TTC549 (cell line): ENCODE data around the gene PTPRF.
"Not testable (repeated sequence)": the region's sequence is repeated elsewhere in the genome, so short reads cannot be mapped to it uniquely, and the experiment has no call there.

Experiments
- FAIRE-seq: peaks from 2 replicates; lab custom pipeline; 2012; peaks lifted over from hg19 to GRCh38; lab: Jason Lieb, UNC

The PTPRF gene

DNA sequence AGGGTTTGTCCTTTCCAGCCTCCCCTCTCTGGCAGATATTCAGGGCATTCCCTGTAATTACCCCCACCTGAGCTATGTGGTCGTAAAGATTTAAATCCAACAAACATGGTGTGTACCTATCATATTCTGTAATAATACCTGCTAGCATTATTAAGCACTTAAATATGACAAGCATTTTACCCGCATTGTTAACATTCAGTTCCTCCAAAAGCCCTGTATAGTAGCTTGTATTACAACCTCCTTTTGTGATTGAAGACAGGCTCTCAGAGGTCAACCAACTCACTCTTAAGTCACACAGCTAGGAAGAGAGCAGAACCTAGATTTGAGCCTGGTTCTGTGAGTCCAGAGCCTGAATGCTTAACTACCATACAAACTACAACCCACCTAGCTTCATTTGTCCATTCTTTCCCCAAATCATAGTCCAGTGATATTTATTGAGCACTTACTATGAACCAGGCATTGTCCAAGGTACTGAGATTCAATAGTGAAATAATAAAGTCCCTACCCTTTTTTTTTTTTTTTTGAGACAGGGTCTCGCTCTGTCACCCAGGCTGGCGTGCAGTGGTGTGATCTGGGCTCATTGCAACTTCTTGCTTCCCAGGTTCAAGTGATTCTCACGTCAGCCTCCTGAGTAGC lies 105.4 kb downstream of the PTPRF start:
- FAIRE-seq, result no peak

DNA sequence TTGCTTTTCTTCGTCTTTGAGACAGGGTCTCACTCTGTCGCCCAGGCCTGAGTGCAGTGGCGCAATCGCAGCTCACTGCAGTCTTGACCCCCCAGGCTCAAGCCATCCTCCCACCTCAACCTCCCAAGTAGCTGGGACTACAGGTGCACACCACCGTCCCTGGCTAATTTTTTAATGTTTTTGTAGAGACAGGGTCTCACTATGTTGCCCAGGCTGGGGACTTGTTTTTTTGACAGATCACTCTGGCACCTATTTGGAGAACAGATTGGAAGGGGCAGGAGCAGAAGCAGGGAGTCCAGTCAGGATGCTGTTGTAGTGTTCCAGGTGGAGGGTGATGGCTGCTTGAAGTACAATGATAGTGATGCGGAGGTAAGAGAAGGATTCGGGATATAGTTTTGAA lies 106.6 kb downstream of the PTPRF start:
- no peak for FAIRE-seq

DNA sequence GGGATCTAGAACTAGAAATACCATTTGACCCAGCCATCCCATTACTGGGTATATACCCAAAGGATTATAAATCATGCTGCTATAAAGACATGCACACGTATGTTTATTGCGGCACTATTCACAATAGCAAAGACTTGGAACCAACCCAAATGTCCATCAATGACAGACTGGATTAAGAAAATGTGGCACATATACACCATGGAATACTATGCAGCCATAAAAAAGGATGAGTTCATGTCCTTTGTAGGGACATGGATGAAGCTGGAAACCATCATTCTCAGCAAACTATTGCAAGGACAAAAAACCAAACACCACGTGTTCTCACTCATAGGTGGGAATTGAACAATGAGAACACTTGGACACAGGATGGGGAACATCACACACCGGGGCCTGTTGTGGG lies 107.7 kb downstream of the PTPRF start:
- FAIRE-seq, result not testable (repeated sequence)

DNA sequence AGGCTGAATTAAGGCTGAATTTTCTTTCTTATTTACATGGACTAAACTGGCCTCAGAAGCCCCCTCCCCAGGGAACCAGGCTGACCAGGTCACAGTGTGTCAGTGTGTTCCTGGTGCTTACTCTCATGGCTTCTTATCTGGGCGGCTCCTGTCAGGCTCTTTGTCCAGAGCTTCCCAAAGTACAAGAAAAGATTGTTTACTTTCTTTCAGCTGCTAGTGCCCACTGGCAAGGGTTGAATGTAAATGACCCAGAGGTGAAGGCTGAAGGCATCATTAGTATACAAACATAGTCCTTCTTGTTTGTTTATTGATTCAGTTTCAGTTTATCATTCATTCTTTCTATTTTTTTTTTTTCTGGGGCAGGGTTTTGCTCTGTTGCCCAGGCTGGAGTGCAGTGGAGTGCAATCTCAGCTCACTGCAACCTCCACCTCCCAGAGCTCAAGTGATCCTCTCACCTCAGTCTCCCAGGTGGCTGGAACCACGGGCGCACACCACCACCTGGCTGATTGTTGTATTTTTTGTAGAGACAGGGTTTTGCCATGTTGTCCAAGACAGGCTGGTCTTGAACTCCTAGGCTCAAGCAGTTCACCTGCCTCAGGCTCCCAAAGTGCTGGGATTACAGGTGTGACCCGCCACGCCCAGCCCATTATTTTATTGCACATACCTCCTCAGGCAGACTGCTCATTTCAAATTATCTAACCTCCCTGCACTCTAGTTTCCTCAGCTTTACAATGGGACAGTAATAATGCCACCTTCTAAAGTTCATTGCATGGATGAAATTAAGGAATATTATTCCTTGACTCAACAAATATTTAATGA lies 109.5 kb downstream of the PTPRF start:
- no peak for FAIRE-seq

DNA sequence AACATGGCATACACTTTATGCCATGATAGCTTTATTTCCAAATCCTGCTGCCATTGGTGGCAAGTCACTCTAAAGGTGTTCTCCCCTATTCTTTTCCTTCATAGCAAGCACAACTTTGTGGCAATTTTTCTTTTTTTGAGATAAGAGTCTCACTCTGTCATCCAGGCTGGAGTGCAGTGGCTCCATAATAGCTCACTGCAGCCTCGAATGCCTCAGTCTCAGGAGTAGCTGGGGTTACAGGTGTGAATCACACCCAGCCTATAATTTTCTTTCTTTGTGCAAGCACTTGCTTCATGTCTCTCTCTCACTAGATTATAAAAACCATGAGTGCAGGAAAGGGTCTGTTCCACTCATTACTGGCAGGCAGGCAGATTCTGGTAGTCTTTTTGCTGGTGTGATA lies 113.9 kb downstream of the PTPRF start:
- FAIRE-seq, result no peak

DNA sequence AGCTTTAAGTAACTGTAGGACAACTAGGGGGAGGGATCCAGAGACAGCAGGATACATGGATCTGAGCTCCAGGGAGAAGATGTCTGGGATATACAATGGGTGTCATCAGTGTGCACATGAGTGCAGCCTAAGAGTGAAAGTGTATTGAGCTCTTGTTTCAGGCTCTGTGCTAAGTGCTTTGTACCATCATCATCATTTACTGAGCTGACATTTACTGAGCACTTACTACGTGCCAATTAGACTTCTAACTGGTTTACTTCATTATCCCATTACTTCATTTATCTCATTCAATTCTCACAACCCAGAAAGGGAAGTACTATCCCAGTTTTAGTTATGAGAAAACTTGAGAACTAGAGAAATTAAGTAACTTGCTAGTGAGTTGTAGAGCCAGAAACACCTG lies 114.8 kb downstream of the PTPRF start:
- no peak for FAIRE-seq

DNA sequence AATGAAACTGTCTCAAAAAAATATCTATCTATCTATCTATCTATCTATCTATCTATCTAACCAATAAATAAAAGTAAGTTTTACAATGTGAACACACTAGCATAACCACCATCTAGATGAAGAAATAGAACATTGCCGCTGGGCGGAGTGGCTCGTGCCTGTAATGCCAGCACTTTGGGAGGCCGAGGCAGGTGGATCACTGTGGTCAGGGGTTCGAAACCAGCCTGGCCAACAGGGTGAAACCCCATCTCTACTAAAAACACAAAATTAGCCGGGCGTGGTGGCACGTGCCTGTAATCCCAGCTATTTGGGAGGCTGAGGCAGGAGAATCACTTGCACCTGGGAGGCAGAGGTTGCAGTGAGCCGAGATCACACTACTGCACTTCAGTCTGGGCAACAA lies 116.6 kb downstream of the PTPRF start:
- FAIRE-seq, result not testable (repeated sequence)

DNA sequence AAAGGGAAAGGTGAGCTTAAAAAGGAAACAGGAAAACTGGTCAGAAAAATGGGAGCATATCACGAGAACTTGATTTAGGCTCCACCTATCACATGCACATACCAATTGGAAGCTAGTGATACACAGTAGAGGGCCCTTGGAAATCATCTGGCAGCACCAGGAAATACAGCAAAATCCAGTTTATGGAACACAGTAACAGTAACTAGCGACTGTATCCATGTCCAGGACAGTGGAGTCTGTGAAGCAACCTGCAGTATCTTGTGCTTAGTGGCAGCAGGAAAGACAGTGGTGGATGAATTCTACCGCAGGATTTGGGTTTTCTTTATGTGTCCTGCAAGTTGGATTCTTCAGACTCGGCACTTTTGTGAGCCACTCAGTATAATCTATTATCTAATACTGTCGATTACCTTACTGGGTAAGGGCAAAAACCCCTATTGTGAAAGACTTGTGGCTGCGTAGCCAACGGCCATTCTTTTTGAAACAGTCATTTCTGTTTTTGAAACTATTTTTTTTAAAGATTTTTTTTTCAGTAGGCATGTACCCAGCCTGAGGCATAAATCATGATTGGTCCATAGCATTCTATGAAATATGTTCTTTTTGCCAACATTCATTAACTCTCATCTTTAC lies 117.7 kb downstream of the PTPRF start:
- FAIRE-seq, result no peak

DNA sequence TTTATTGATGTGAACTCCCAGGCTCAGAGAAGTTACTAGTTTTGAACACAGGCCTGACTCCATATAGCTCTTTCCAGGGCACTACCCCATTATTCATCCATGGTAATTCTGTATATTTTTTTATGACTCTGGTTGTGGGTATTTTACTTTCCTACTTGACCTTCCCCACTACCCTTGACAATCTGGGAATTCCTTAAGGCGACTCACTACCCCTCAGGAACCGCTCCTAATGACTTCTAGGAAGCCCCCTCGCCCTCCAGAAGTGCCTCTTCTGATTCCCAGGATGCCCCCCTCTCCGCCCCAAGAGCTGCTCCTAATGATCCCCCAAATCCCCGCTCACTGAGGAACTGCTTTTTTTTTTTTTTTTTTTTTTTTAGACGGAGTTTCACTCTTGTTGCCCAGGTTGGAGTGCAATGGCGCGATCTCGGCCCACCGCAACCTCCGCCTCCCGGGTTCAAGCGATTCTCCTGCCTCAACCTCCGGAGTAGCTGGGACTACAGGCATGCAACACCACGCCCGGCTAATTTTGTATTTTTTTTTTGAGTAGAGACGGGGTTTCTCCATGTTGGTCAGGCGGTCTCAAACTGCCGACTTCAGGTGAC lies 118.3 kb downstream of the PTPRF start:
- no peak for FAIRE-seq

DNA sequence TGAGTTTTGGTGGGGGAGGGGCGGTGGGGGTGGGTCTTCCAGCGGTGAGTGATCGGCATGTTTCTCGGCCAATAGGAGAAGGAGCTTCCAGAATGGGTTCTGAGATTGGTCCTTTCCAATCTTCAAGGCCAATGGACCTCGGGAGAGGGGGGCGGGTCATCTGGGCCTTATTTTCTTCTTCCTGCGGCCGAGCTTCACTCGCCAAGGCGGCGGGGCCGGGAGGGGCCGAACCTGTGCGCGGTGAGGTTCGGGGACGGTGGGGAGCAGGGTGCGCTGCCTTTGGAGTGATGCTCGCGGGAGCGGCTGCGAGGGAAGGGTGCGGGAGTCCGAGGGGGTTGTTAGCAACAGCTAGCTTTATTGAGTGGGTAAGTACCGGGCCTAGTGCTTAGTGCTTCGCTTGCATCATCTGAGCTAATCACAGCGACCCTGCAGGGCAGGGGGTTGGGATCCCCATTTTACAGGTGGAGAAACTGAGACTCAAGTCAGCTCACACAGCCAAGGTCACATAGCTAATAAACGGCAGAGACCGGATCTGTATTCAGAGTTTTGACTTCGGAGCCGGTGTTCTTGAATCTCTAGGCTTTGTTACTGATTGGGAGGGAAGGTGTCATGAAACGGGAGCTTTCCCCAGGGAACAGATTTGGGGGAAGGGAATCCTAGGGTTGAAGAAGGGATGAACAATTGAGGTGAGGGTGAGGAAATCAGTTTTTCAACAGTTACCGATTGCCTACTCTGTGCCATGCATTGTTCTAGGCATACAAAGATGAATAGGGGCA lies 119.8 kb downstream of the PTPRF start:
- no peak for FAIRE-seq

DNA sequence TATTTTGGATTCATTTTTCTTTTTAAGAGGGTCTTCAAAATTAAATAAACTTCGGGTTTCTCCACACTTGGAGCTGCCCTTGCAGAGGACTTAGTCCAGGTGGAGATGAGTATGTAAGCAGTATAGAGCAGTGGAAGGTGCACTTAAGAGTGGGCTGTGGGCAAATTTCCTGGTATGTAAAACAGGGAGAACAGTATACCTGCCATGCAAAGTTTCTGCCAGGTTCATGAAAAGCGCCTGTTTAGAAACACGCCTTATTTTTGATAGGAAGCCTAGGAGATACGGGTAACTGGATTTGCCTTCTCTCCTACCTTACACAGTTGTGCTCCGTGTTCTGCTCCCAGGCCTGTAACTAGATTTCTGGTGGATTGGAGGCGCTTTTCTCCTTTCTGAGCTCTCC lies 120.5 kb downstream of the PTPRF start:
- FAIRE-seq, result no peak

DNA sequence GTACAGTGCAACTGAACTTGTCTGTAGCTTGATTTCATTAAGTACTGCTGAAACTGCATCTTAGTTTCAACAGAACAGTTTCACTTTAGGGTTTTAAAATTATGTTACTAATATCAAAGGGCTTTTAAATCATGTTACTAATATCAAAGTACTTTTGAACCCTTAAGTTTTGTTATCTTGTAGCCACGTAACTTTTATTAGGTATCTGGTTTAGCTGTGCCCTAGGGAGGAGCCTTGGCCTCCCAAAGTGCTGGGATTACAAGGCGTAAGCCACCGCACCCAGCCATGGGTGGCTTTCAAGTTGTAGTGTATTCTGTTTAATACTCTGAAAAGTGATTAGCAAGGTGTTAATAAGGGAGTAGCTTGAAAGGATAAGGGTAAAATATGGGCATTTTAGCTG lies 121.2 kb downstream of the PTPRF start:
- no peak for FAIRE-seq

DNA sequence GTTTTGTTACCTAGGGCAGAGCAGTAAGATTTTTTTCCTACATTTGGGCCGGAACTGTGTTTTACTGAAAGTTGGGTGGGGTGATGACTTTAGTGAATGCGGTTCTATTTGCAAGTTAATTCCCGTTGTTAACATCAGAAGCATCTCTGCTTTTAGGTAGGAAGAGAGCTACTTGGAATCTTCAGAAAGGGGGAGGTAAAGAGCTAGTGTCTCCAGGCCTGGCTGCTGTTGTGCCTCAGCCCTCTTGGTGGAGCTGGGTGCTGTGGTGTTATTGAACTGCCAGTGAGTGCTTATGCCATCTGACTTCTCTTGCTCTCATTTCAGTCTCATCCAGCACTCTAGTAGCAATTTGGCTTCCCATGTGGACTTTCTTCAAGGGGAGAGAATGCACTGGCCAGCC lies 122.7 kb downstream of the PTPRF start:
- no peak for FAIRE-seq

DNA sequence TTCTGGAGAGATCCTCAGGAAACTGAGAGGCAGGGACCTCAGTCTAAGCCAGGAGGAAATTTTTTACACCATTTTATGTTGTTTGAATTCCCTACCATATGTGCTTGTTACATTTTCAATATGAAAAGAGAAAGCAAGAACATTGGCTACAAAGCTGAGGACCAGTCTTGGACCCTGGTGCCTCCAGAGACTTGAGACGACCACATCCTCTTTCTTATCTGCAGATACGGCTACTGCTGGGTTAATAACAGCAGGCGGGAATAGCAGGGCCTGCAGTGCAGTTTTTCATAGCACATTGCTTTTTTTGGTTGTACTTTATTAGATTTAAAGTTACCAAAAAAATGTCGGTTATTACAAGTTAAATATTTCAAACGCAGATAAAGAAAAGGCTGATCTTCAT lies 123.2 kb downstream of the PTPRF start:
- no peak for FAIRE-seq

DNA sequence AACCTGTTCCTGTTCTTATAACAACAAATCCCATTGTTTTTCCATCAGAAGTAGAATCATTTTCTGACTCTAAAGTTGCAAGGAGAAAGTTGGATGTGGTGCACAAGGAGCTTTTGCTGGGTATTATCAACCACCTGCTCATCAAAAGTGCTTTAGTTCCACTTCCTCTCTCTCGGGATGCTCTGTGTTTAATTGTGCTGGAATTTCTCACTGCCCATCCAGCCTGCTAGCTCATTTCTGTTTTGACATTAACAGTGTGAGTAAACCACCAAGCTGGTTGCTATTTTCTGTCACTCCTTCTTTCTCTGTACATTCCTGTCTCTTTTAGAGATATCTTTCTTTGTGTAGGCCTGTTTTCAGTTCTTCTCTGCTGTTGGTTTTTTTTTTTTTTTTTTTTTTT lies 125.3 kb downstream of the PTPRF start:
- no peak for FAIRE-seq

DNA sequence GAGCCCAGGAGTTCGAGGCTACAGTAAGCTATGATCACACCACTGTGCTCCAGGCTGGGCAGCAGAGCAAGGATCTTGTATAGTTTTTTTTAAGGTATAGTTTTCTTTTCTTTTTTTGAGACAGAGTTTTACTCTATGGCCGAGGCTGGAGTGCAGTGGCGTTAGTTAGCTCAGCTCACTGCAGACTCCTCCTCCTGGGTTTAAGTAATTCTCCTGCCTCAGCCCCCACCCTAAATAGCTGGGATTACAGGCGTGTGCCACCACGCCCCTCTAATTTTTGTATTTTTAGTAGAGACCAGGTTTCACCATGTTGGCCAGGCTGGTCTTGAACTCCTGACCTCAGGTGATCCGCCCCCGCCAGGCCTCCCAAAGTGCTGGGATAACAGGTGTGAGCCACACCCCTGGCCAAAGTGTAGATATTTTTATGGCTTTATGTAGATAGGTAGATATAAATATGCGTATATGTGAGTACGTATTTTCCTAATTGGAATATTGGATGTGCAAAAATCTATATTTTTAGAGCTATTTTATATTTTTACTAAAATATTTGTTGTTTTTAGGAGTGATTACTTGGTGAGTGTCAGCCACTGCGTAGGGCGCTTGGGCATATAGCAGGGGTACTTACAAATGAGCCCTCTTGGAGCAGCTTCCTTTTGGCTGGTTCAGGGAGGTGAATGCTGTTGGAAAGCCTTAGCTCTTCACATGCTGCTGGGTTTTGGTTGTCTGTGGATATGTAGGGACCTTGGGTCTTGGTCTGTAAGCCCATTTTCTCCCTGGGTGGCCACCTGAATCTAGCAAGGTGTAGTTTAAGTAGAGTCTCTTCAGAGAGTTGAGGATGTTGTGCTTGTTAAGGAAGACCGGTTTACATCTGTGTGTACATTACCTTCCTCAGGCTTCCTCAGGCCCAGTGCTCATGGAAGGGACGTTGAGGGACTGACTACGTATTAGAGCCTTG lies 128.8 kb downstream of the PTPRF start:
- FAIRE-seq, result no peak

DNA sequence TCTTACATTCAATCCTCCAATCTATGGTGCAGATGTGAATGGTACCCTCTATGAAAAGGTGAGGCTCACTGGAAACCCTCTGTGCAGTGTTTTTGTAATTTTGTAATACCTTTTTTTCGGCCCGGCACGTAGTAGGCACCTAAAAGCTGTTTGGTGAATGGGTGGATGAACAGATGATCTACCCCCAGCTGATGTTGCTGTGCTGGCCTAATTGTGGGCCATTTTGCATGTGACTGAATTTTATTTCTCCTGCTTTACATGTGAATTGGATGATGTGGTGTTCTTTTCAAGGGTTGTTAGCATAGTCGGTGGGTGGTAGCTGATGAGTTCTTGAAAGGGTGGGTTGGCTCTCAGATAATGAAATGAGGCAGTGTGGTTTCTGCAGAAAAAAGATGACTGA lies 129.7 kb downstream of the PTPRF start:
- FAIRE-seq, result no peak

DNA sequence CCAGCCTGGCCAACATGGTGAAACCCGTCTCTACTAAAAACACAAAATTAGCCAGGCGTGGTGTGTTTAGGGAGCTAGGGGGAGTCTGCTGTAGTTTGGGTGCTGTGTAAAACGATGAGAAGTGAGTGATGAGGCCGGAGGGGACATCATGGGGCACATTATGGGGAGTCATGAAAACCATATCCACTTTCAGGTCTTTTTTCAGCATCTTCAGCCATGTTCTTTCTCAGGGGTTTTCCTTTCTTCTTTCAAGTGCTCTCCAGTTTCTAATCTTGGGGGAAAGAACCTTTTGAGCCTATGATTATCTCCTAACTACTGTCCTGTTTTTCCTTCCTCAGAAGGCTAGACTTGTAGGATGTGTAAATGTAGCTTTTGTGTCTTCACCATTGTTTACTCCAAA lies 133.7 kb downstream of the PTPRF start:
- no peak for FAIRE-seq

DNA sequence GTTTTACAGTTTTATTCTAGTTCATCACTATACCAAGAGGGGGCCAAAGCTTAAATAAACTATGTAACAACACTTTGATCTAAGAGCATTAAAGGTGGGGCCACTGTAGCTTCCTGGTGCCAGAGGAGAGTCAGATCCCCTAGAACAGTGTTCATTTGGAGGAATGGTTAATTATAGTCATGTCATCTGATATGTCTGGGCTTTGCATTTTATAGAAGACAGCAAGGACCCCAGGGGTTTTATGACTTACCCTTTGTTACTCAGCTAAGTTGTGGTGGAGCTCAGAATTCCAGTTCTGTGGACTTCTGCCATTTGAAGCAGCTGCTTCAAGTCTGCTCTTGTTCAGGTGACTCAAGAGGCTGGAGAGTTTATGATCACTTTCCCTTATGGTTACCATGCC lies 135.9 kb downstream of the PTPRF start:
- no peak for FAIRE-seq

DNA sequence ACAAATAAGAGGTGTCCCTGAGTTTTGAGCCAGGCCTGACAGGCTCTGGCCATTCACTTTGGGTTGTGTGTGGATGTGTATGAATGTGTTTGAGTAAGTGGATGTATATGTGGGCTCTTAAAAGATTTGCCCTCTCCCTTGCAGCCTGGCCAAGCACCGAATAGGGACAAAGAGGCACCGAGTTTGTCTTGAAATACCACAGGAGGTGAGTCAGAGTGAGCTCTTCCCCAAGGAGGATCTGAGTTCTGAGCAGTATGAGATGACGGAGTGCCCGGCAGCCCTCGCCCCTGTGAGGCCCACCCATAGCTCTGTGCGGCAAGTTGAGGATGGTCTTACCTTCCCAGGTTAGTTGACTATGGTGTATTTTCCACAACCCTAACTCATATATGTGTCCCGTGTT lies 138.3 kb downstream of the PTPRF start:
- FAIRE-seq, result no peak

DNA sequence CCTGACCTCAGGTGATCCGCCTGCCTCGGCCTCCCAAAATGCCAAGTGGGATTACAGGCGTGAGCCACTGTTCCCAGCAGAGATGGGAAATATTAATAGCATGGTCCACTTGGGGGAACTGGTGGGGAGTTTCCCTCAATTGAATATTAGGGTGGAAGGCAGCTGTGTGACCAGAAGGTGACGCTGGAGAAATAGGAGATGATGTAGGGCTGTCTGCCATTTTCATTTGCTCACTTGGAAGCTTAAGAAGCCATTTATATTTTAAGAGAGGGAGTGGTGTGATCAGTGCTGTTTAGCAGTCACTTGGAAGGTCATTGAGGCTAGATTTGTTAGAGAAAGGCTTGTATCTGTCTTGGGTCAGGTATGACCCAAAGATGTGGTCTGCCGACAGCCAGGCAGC lies 139.2 kb downstream of the PTPRF start:
- FAIRE-seq, result no peak
